AG10803 (cell line): ENCODE measurements around the gene CYP1A1.

Source experiments
- DNase-seq: peaks from one replicate; pipeline ENCODE4 v3.0.0; 2010; ENCODE audit warnings: low read depth
- H3K4me3 ChIP-seq: 2 replicates; pipeline ENCODE4 v1.5.1; 2011; ENCODE audit warnings: mild to moderate bottlenecking, low read length, control low read depth
- CTCF ChIP-seq: conservative IDR thresholded peaks from 2 replicates; pipeline ENCODE4 v1.5.1; 2011; ENCODE audit warnings: mild to moderate bottlenecking, low read length, control low read depth, inconsistent platforms

The CYP1A1 gene

GRCh38 chr15:74695597-74696397 lies 29.5 kb downstream of the CYP1A1 start, which contains the start of gene EDC3:
EDC3 (minus strand) TSS chr15:74696024; CDS start chr15:74675124, 20,900 bp downstream.
- TF ChIP-seq CTCF: no peak
- H3K4me3 ChIP-seq: peak within 1 kb of the TSS; percentile 95
- peak; percentile 75 for DNase-seq

GRCh38 chr15:74692327-74692726 lies 33.0 kb downstream of the CYP1A1 start:
- H3K4me3 ChIP-seq: no peak overlapping the region
- no peak for TF ChIP-seq CTCF
- DNase-seq: no peak

GRCh38 chr15:74683758-74684157 lies 41.6 kb downstream of the CYP1A1 start:
- no peak for DNase-seq
- H3K4me3 ChIP-seq: no peak overlapping the region
- no peak for TF ChIP-seq CTCF

- H3K4me3 ChIP-seq: no peak overlapping the region
- DNase-seq: no peak
- no peak for TF ChIP-seq CTCF
Observed at GRCh38 chr15:74682954-74683353, 42.4 kb downstream of the CYP1A1 start.

- no peak for DNase-seq
- no peak overlapping the region for H3K4me3 ChIP-seq
Observed at GRCh38 chr15:74680456-74680855, 44.9 kb downstream of the CYP1A1 start.

GRCh38 chr15:74676801-74677200 lies 48.5 kb downstream of the CYP1A1 start:
- DNase-seq: no peak
- no peak overlapping the region for H3K4me3 ChIP-seq
- TF ChIP-seq CTCF: no peak

More at GRCh38 chr15:74680456-74680855, 44.9 kb downstream of the CYP1A1 start:
- TF ChIP-seq CTCF: no peak

- DNase-seq: no peak
- no peak for TF ChIP-seq CTCF
- no peak overlapping the region for H3K4me3 ChIP-seq
Observed at GRCh38 chr15:74674161-74674560, 51.2 kb downstream of the CYP1A1 start.
